ENCODE measurements around the gene ATP10D.
"Not testable (repeated sequence)": the region's sequence is repeated elsewhere in the genome, so short reads cannot be mapped to it uniquely, and the experiment has no call there.

The ATP10D gene

GRCh38 chr4:47475411-47475810 lies 9.7 kb upstream of the ATP10D start:
- H3K27ac ChIP-seq: no peak overlapping the region

DNA sequence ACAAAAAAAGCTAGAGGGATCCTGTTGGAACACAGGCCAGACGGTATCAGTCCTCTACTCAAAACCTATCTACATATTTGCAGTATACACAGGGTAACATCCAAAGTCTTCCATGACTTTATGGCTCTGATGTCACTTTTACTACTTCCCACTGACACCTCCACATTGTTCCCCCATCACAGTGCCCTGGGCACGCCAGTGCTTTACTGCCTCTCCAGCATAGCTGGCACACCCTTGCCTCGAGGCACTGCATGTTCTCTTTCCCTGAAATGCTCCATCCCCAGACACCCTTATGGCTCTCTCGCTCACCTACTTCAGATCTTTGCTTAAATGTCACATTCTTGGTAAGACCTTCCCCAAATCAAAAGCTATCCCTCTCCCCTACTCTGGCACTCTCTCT lies 6.3 kb upstream of the ATP10D start:
- H3K27ac ChIP-seq: no peak overlapping the region
- TF ChIP-seq, protein P1, sequence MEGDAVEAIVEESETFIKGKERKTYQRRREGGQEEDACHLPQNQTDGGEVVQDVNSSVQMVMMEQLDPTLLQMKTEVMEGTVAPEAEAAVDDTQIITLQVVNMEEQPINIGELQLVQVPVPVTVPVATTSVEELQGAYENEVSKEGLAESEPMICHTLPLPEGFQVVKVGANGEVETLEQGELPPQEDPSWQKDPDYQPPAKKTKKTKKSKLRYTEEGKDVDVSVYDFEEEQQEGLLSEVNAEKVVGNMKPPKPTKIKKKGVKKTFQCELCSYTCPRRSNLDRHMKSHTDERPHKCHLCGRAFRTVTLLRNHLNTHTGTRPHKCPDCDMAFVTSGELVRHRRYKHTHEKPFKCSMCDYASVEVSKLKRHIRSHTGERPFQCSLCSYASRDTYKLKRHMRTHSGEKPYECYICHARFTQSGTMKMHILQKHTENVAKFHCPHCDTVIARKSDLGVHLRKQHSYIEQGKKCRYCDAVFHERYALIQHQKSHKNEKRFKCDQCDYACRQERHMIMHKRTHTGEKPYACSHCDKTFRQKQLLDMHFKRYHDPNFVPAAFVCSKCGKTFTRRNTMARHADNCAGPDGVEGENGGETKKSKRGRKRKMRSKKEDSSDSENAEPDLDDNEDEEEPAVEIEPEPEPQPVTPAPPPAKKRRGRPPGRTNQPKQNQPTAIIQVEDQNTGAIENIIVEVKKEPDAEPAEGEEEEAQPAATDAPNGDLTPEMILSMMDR (IDR thresholded peaks at IDR 0.05): no peak
- TF ChIP-seq ZFX (IDR thresholded peaks at IDR 0.05; ENCODE audit: borderline replicate concordance): no peak

More at GRCh38 chr4:47475411-47475810, 9.7 kb upstream of the ATP10D start:
- TF ChIP-seq, protein P1 (IDR thresholded peaks at IDR 0.05): no peak
- TF ChIP-seq ZFX (IDR thresholded peaks at IDR 0.05; ENCODE audit: borderline replicate concordance): no peak

GRCh38 chr4:47482326-47482725 lies 2.7 kb upstream of the ATP10D start:
- H3K27ac ChIP-seq: no peak overlapping the region

GRCh38 chr4:47483745-47484144 lies 1.3 kb upstream of the ATP10D start:
- no peak overlapping the region for H3K27ac ChIP-seq
- no peak for TF ChIP-seq ZFX (IDR thresholded peaks at IDR 0.05; ENCODE audit: borderline replicate concordance)
- TF ChIP-seq, protein P1 (IDR thresholded peaks at IDR 0.05): no peak

More at GRCh38 chr4:47482326-47482725, 2.7 kb upstream of the ATP10D start:
- TF ChIP-seq, protein P1 (IDR thresholded peaks at IDR 0.05): no peak
- TF ChIP-seq ZFX (IDR thresholded peaks at IDR 0.05; ENCODE audit: borderline replicate concordance): no peak

- H3K27ac ChIP-seq: no peak overlapping the region
Observed at GRCh38 chr4:47484168-47484567, 907 bp upstream of the ATP10D start.

DNA sequence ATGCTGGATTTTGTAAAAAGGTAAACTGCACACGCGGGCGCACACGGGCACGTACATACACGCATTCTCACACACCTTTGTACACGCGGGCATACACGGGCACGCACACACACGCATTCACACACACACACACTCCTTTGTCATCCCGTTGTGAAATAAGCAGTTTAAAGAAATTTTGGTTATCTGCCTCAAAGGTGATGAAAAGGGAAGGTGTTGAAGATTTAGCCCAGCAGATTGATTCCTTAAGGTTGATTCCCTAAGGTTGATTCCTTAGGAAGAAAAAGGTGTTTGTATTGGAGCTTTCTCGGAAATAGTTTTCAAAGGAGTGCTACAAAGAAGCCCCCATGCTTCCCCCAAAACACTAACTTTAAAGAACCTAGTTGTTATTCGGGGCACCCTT lies 693 bp downstream of the ATP10D start:
- no peak for TF ChIP-seq ZFX (IDR thresholded peaks at IDR 0.05; ENCODE audit: borderline replicate concordance)
- TF ChIP-seq, protein P1 (IDR thresholded peaks at IDR 0.05): no peak
- H3K27ac ChIP-seq: peak overlapping the region; percentile 74

More at GRCh38 chr4:47484168-47484567, 907 bp upstream of the ATP10D start:
- TF ChIP-seq, protein P1 (IDR thresholded peaks at IDR 0.05): no peak
- TF ChIP-seq ZFX (IDR thresholded peaks at IDR 0.05; ENCODE audit: borderline replicate concordance): no peak

DNA sequence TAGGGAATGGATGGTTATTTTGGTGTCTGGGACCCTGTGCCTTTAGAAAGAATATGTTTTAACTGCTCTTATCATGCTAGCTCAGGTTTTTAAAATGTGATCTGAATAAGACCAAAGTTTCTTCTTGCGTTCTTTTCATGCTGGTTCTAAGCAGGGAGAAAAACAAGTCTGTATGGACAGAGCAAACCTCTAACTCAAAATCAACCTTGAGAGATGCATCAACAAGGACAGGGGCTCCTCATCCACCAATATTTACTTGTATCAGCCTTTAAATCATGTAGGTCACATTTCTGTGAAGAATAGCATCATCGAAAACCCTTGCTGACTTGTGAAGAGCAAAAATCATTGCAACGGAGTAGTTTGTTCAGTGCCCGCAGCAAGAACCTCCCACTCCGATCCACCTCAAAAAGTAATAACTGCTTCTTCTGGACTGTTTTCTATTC lies 1.2 kb downstream of the ATP10D start:
- TF ChIP-seq, protein P1 (IDR thresholded peaks at IDR 0.05): no peak
- no peak for TF ChIP-seq ZFX (IDR thresholded peaks at IDR 0.05; ENCODE audit: borderline replicate concordance)
- H3K27ac ChIP-seq: no peak overlapping the region

DNA sequence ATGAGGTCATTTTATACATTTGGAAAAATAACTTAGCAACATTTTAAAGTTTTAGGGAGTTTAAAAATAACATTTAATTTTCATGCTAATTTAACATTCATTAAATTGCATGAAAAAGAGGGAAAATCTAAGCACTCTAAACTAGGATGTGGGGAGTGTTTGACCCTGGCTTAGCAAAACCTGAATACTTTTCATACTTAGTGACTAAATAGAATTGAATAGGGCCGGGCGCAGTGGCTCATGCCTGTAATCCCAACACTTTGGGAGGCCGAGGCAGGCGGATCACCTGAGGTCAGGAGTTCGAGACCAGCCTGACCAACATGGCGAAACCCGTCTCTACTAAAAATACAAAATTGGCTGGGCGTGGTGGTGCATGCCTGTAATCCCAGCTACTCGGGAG lies 1.7 kb downstream of the ATP10D start:
- H3K27ac ChIP-seq: not testable (repeated sequence)

Measured in 22Rv1 (cell line).